A549 (cell line): ENCODE results near the gene FKTN. TPM values are rescaled to one million over a fixed set of nuclear protein-coding genes. Genes with fewer than 3 reads are reported as not detected.
A peak's percentile ranks its signal among the peaks of the same experiment; 100 is the strongest.

Source experiments
- ATAC-seq, 2 experiments: fragments of 200-7000 bp in 1 of 2; fragments of >200 bp in 1 of 2; cut with Nextera tagmentation in 1 of 2; cut with Tn5 transposase in 1 of 2; 3 replicates each; pipeline versions ENCODE4 v1.8.0 to v1.9.1; 2018 to 2020; ENCODE audit warnings: mild to moderate bottlenecking in 1 of 2, moderate library complexity in 1 of 2
- CTCF ChIA-PET: fragments of 300-600 bp; sonication (Branson Sonifier 250); formaldehyde crosslinking; extraction: SDS; loops from one replicate; lab custom pipeline; 2021; ENCODE audit warnings: antibody characterized with exemption, inconsistent platforms; lab: Yijun Ruan, JAX
- POLR2A ChIA-PET: fragments of 350-600 bp; formaldehyde crosslinking; extraction: SDS; loops from one replicate; lab custom pipeline; 2021; ENCODE audit warnings: antibody characterized with exemption, inconsistent platforms; lab: Yijun Ruan, JAX
- DNase-seq, 2 experiments: peaks; one replicate each; pipeline versions ENCODE4 v3.0.0 to v3.0.0-alpha.2; 2011 to 2016; ENCODE audit warnings: low read depth in 1 of 2, low spot score in 1 of 2
- FAIRE-seq: peaks from 2 replicates; lab custom pipeline; 2011; peaks lifted over from hg19 to GRCh38; lab: Jason Lieb, UNC
- H3K27ac ChIP-seq, 2 experiments: fragments of >200 bp; sonication (Bioruptor Twin); formaldehyde crosslinking; 3 replicates each; pipeline ENCODE4 v1.5.1; 2016 to 2017
- H3K4me1 ChIP-seq: fragments of >200 bp; sonication (Bioruptor Twin); formaldehyde crosslinking; 3 replicates; pipeline ENCODE4 v1.6.1; 2016
- H3K4me2 ChIP-seq: fragments of >200 bp; sonication (Bioruptor Twin); formaldehyde crosslinking; 3 replicates; pipeline ENCODE4 v1.6.1; 2016
- H3K4me3 ChIP-seq: fragments of >200 bp; sonication (Bioruptor Twin); formaldehyde crosslinking; 3 replicates; pipeline ENCODE4 v1.5.1; 2016
- H3K9me3 ChIP-seq: fragments of >200 bp; sonication (Bioruptor Twin); formaldehyde crosslinking; 3 replicates; pipeline ENCODE4 v1.6.1; 2016
- ATOH8 ChIP-seq: fragments of 250-450 bp; sonication (Bioruptor Pico); IDR thresholded peaks from 2 replicates; pipeline ENCODE4 v1.5.0; 2020; ENCODE audit warnings: low read depth, mild to moderate bottlenecking, moderate library complexity
- CHD2 ChIP-seq: fragments of 150-350 bp; IDR thresholded peaks from 2 replicates; pipeline ENCODE4 v1.6.1; 2014; ENCODE audit warnings: low read length; ENCODE audit not compliant: partially characterized antibody
- CTCF ChIP-seq: fragments of >200 bp; sonication (Bioruptor Twin); formaldehyde crosslinking; IDR thresholded peaks from 3 replicates; pipeline ENCODE4 v1.5.1; 2016
- E2F6 ChIP-seq: IDR thresholded peaks from 2 replicates; pipeline ENCODE4 v1.6.1; 2012; ENCODE audit warnings: low read depth, borderline replicate concordance
- ESRRA ChIP-seq: fragments of 150-350 bp; IDR thresholded peaks from 2 replicates; pipeline ENCODE4 v1.6.1; 2014; ENCODE audit warnings: mild to moderate bottlenecking, low read length, borderline replicate concordance
- FOSB ChIP-seq: fragments of 250-450 bp; sonication (Bioruptor Pico); IDR thresholded peaks from 2 replicates; pipeline ENCODE4 v1.5.0; 2020; ENCODE audit warnings: mild to moderate bottlenecking, moderate library complexity
- GATA3 ChIP-seq: IDR thresholded peaks from 2 replicates; pipeline ENCODE4 v1.6.1; 2012; ENCODE audit warnings: borderline replicate concordance
- HMGXB4 ChIP-seq: fragments of 250-450 bp; sonication (Bioruptor Pico); IDR thresholded peaks from 2 replicates; pipeline ENCODE4 v1.5.0; 2021; ENCODE audit warnings: mild to moderate bottlenecking, moderate library complexity, borderline replicate concordance
- KDM5A ChIP-seq: fragments of 200-600 bp; sonication (generic); IDR thresholded peaks from 2 replicates; pipeline ENCODE4 v1.6.1; 2016; ENCODE audit warnings: antibody characterized with exemption, mild to moderate bottlenecking
- MAX ChIP-seq: IDR thresholded peaks from 2 replicates; pipeline ENCODE4 v1.6.1; 2012
- MAZ ChIP-seq: fragments of 150-350 bp; IDR thresholded peaks from 2 replicates; pipeline ENCODE4 v1.6.1; 2014; ENCODE audit warnings: antibody characterized with exemption, low read depth, low read length, borderline replicate concordance
- RAD21 ChIP-seq, 2 experiments: fragments of >200 bp in 1 of 2; sonication (Bioruptor Twin) in 1 of 2; formaldehyde crosslinking in 1 of 2; IDR thresholded peaks in 1 of 2; conservative IDR thresholded peaks in 1 of 2; 2 replicates in 1 of 2; 3 replicates in 1 of 2; pipeline ENCODE4 v1.6.1; 2012 to 2018; ENCODE audit warnings: inconsistent platforms in 1 of 2
- RCOR1 ChIP-seq: fragments of 150-350 bp; IDR thresholded peaks from 2 replicates; pipeline ENCODE4 v1.6.1; 2014; ENCODE audit warnings: antibody characterized with exemption, low read length, low read depth
- SMC3 ChIP-seq: fragments of >200 bp; sonication (Bioruptor Twin); formaldehyde crosslinking; IDR thresholded peaks from 3 replicates; pipeline ENCODE4 v1.6.1; 2018; ENCODE audit warnings: inconsistent platforms
- TFCP2L1 ChIP-seq: fragments of 250-450 bp; sonication (Bioruptor Pico); IDR thresholded peaks from 2 replicates; pipeline ENCODE4 v1.5.0; 2021; ENCODE audit warnings: mild to moderate bottlenecking
- TP53 ChIP-seq: fragments of 250-450 bp; sonication (Bioruptor Pico); IDR thresholded peaks from 2 replicates; pipeline ENCODE4 v1.5.0; 2021; ENCODE audit warnings: mild to moderate bottlenecking, moderate library complexity
- ZC3H11A ChIP-seq: fragments of 450-650 bp; IDR thresholded peaks from 2 replicates; pipeline ENCODE4 v1.6.1; 2014; ENCODE audit warnings: antibody characterized with exemption, mild to moderate bottlenecking
- ZFP36 ChIP-seq: fragments of 450-650 bp; IDR thresholded peaks from 2 replicates; pipeline ENCODE4 v1.6.1; 2014; ENCODE audit warnings: borderline replicate concordance; ENCODE audit not compliant: partially characterized antibody
- WGBS: methylation state at CpG from one replicate; pipeline ENCODE4 v1.1.6; 2017; ENCODE audit errors: missing lambda C conversion rate; 5-methylcytosine and 5-hydroxymethylcytosine counted together
- polyA plus RNA-seq, 4 experiments: library from polyadenylated mRNA; depleted of rRNA in 3 of 4; stranded (reverse); fragments of >200 nt; fragmentation: RNase III in 1 of 4; extraction: RNeasy Plus Mini Kit Qiagen cat#74134 plus additional on column Dnase treatment in 1 of 4; gene quantifications; 2 replicates in 3 of 4; 3 replicates in 1 of 4; pipeline ENCODE4 v1.2.3, GENCODE V29; 2011 to 2017

Gene FKTN
- polyA plus RNA-seq, 2 of the 4 experiments (the other 2 are of a cell fraction), result 10.3 to 21.0 TPM

GRCh38 chr9:105647595-105648349 lies 89.8 kb downstream of the FKTN start:
- no peak for TF ChIP-seq RCOR1
- TF ChIP-seq KDM5A, result no peak
- no peak for TF ChIP-seq ZFP36
- no peak for TF ChIP-seq FOSB (CRISPR knock-in tag)
- TF ChIP-seq ZC3H11A, result no peak
- no peak for TF ChIP-seq HMGXB4 (CRISPR knock-in tag)
- no peak for TF ChIP-seq MAZ
- no peak for TF ChIP-seq TP53 (CRISPR knock-in tag)
- TF ChIP-seq MAX, result no peak
- no peak for TF ChIP-seq CHD2
- no peak for TF ChIP-seq GATA3
- TF ChIP-seq TFCP2L1 (CRISPR knock-in tag), result no peak
- TF ChIP-seq ATOH8 (CRISPR knock-in tag), result no peak
- TF ChIP-seq ESRRA, result no peak

GRCh38 chr9:105651806-105652205 lies 93.9 kb downstream of the FKTN start:
- ATAC-seq, result no peak
- no peak overlapping the region for H3K27ac ChIP-seq
- POLR2A ChIA-PET, result no interaction called here

More at GRCh38 chr9:105647595-105648349, 89.8 kb downstream of the FKTN start:
- ChIA-PET POLR2A (no interaction called here), CTCF (interaction anchor here (1.2 to 2.6 kb wide), 2 partner anchors 9 to 10 kb away, joined by 3 to 9 read pairs; no protein-coding TSS in a partner anchor)
- Histone ChIP-seq H3K9me3 (no peaks in the 10 kb centered on the region), H3K4me3 (no peak overlapping the region), H3K4me1 (no peaks in the 10 kb centered on the region), H3K27ac (no peak overlapping the region), H3K4me2 (no peak overlapping the region)
- ATAC-seq (no peak; a peak in 1 of 6 replicates), DNase-seq (no peak), FAIRE-seq (no peak)
- WGBS, result 80% methylated on average over 12 of the region's 12 CpGs

GRCh38 chr9:105656131-105656921 lies 98.4 kb downstream of the FKTN start:
- H3K4me3 ChIP-seq, result peak overlapping the region; percentile 55

More at GRCh38 chr9:105651806-105652205, 93.9 kb downstream of the FKTN start:
- Histone ChIP-seq H3K4me1 (0 out of 3 replicates have a peak, but pooled peaks cover 3% of the 10 kb centered on the region), H3K4me3 (no peak overlapping the region), H3K4me2 (no peak overlapping the region), H3K9me3 (no peaks in the 10 kb centered on the region)
- FAIRE-seq, result no peak
- no peak for TF ChIP-seq RAD21 (conservative IDR thresholded peaks at IDR 0.05 in 1 of 2, IDR thresholded peaks at IDR 0.05 in 1 of 2)
- TF ChIP-seq RCOR1, result no peak
- CTCF ChIA-PET, result interaction anchor here (0.9 kb wide), 1 partner anchor 18 kb away, joined by 3 read pairs; no protein-coding TSS in a partner anchor
- DNase-seq, result no peak
- 33% methylated on average over 4 of the region's 4 CpGs for WGBS

More at GRCh38 chr9:105656131-105656921, 98.4 kb downstream of the FKTN start:
- peak overlapping the region; percentile 56 to 88; a peak in 5 of 6 replicates for H3K27ac ChIP-seq
- 29% methylated on average over 34 of the region's 75 CpGs for WGBS
- no peak for FAIRE-seq
- TF ChIP-seq E2F6 (peak; percentile 93), MAX (peak; percentile 90), CTCF (peak; percentile 44), RCOR1 (no peak), RAD21 (conservative IDR thresholded peaks at IDR 0.05 in 1 of 2, IDR thresholded peaks at IDR 0.05 in 1 of 2) (peak; percentile 23 to 48; a peak in 4 of 5 replicates), SMC3 (peak; percentile 56)
- peak overlapping the region; percentile 97 for H3K4me2 ChIP-seq
- ATAC-seq, result peak; percentile 81 to 94
- 0 out of 3 replicates have a peak, but pooled peaks cover 3% of the 10 kb centered on the region for H3K4me1 ChIP-seq
- H3K9me3 ChIP-seq, result no peaks in the 10 kb centered on the region
- ChIA-PET CTCF (interaction anchor here (0.5 to 1.8 kb wide), 15 partner anchors 9 to 241 kb away, joined by 3 to 11 read pairs (median 3); no protein-coding TSS in a partner anchor), POLR2A (no interaction called here)
- peak; percentile 16 to 49 for DNase-seq
